ENCODE data around the gene ACOT7. TPM values are rescaled to one million over a fixed set of nuclear protein-coding genes. Genes with fewer than 3 reads are reported as not detected.
"Not testable (repeated sequence)": the region's sequence is repeated elsewhere in the genome, so short reads cannot be mapped to it uniquely, and the experiment has no call there.

The ACOT7 gene
- total RNA-seq, 2 experiments from 2014 or later = 101 TPM

DNA sequence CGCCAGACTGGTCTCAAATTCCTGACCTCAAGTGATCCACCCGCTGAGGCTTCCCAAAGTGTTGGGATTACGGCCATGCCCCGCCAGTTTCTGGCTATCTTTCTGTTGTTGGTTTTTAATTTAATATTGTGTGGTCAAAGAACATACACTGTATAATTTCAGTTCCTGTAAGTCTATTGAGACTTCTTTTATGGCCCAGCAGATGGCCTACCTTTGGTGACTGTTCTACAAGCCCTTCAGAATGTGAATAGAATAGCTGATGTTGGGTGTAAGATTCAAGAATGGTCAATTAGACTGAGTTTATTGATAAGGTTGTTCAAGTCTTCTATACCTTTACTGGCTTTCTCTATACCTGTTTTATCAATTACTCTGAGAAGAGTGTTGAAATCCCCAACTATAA is 15.5 kb upstream of the ACOT7 start:
- peaks cover 5% of the 10 kb centered on the region for H3K4me1 Mint-ChIP-seq
- H3K4me3 Mint-ChIP-seq = no peak overlapping the region
- DNase-seq = no peak
- H3K27me3 Mint-ChIP-seq = peaks cover 30% of the 10 kb centered on the region
- ChIA-PET CTCF (interaction anchor here (0.7 kb wide), 2 partner anchors 84 to 342 kb away, joined by 3 read pairs; no protein-coding TSS in a partner anchor), POLR2A (no interaction called here)
- no peaks in the 10 kb centered on the region for H3K36me3 Mint-ChIP-seq (ENCODE audit: low read depth)
- H3K9me3 Mint-ChIP-seq = no peaks in the 10 kb centered on the region
- no peak overlapping the region for H3K27ac Mint-ChIP-seq

DNA sequence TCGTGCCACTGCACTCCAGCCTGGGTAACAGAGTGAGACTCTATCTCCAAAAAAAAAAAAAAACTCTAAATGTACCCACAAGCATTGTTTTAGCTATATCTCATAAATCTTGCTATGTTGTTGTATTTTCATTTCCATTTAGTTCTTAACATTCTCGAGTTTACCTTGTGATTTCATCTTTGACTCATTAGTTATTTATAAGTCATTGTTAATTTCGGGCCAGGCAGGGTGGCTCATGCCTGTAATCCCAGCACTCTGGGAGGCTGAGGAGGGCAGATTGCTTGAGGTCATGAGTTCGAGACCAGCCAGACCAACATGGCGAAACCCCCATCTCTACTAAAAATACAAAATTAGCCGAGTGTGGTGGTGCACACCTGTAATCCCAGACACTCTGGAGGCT is 14.5 kb upstream of the ACOT7 start:
- Mint-ChIP-seq H3K36me3 (ENCODE audit: low read depth) (no peaks in the 10 kb centered on the region), H3K4me1 (peaks cover 6% of the 10 kb centered on the region), H3K27ac (no peak overlapping the region), H3K9me3 (no peaks in the 10 kb centered on the region), H3K4me3 (no peak overlapping the region), H3K27me3 (peaks cover 25% of the 10 kb centered on the region)
- ChIA-PET POLR2A (interaction anchor here (0.6 kb wide), 1 partner anchor 170 kb away, joined by 3 read pairs; no protein-coding TSS in a partner anchor), CTCF (interaction anchor here (0.6 to 1.8 kb wide), 3 partner anchors 14 to 203 kb away, joined by 3 to 4 read pairs (median 4); partner anchors contain the start of gene ACOT7)
- no peak for DNase-seq

DNA sequence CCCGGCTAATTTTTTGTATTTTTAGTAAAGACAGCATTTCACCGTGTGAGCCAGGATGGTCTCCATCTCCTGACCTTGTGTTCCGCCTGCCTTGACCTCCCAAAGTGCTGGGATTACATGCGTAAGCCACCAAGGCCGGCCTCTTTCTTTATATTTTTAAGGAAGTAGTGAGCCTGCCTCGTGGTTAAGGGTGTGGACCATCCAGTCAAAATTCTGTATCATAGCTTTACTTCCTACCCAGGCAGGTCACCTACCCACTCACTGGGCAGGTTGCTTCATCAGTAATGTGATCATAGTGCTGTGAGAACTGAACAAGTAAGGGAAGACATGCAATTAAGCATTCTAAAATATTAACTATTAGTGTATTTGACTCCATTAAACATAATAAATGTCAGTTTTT is 8.1 kb upstream of the ACOT7 start:
- Mint-ChIP-seq H3K4me1 (peaks cover 15% of the 10 kb centered on the region), H3K4me3 (no peak overlapping the region), H3K27me3 (peaks cover 10% of the 10 kb centered on the region), H3K27ac (no peak overlapping the region), H3K9me3 (no peaks in the 10 kb centered on the region), H3K36me3 (ENCODE audit: low read depth) (no peaks in the 10 kb centered on the region)
- ChIA-PET POLR2A (no interaction called here), CTCF (interaction anchor here (1.0 kb wide), 1 partner anchor 22 kb away, joined by 3 read pairs; no protein-coding TSS in a partner anchor)
- no peak for DNase-seq

DNA sequence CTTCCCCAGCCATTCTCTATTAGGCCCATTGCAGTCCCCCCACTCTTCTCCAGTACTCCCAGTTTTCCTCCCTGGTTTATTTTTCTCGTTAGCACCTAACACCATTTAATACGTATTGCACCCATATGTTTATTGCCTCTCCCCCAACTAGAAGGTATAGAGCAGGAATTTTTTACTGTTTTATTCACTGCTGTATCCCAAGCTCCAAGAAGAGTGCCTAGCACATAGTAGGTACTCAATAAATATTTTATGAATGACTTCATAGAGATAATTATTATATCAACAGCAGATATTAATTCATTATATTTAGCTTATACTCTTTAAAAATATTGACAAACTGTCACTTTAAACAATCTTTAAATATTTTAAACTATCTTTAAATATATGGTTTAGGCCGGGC is 5.7 kb upstream of the ACOT7 start:
- Mint-ChIP-seq H3K4me3 (no peak overlapping the region), H3K9me3 (no peaks in the 10 kb centered on the region), H3K4me1 (peaks cover 21% of the 10 kb centered on the region), H3K27me3 (peaks cover 7% of the 10 kb centered on the region), H3K27ac (no peak overlapping the region), H3K36me3 (ENCODE audit: low read depth) (peaks cover 4% of the 10 kb centered on the region)
- POLR2A ChIA-PET = no interaction called here
- CTCF ChIA-PET = interaction anchor here (1.0 to 2.1 kb wide), 4 partner anchors 16 to 153 kb away, joined by 4 to 6 read pairs (median 4); no protein-coding TSS in a partner anchor
- DNase-seq = no peak

DNA sequence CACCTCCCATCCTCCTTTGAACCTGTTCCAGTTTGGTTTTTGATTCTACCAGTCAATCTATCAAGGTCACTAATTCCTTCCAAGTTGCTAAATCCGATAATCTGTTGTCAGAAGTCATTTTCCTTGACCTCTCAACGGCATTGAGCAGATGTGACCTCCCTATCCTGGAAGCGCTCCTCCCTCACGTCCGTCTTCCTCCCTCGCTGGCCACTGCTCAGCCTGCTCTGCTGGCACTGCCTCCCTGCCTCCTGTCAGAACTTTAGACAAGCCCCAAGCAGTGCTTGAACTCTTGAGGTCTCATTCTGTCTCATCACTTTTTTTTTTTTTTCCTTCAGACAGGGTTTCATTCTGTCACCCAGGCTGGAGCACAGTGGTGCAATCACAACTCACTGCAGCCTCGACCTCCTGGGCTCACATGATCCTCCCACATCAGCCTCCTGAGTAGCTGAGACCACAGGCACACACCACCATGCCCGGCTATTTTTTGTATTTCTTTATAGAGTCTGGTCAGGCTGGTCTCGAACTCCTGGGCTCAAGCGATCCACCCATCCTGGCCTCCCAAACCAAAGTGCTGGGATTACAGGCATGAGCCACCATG is 4.4 kb upstream of the ACOT7 start:
- POLR2A ChIA-PET = no interaction called here
- no peak for DNase-seq
- peaks cover 24% of the 10 kb centered on the region for H3K4me1 Mint-ChIP-seq
- peaks cover 6% of the 10 kb centered on the region for H3K27me3 Mint-ChIP-seq
- H3K4me3 Mint-ChIP-seq = no peak overlapping the region
- H3K36me3 Mint-ChIP-seq (ENCODE audit: low read depth) = peaks cover 5% of the 10 kb centered on the region
- H3K27ac Mint-ChIP-seq = no peak overlapping the region
- CTCF ChIA-PET = interaction anchor here (1.0 to 1.3 kb wide), 2 partner anchors 37 to 151 kb away, joined by 3 to 6 read pairs; no protein-coding TSS in a partner anchor
- H3K9me3 Mint-ChIP-seq = no peaks in the 10 kb centered on the region

DNA sequence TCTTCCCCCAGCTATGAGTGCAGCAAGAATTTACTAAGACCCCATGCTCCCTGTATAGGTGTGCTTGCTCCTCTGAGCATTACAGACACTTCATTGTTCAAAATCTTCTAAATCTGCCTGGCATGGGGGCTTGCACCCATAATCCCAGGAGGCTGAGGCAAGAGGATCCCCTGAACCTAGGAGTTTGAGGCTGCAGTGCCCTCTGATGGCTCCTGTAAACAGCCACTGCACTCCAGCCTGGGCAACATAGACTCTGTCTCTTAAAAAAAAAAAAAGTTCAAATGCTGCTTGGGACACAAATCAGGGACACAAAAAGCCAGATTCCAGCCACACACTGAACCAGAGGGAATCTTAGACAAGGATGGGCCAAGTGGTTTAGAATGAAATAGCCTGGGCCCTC is 3.4 kb upstream of the ACOT7 start:
- Mint-ChIP-seq H3K27ac (peak overlapping the region; percentile 14), H3K27me3 (peaks cover 5% of the 10 kb centered on the region), H3K9me3 (no peaks in the 10 kb centered on the region), H3K4me3 (no peak overlapping the region), H3K36me3 (ENCODE audit: low read depth) (peaks cover 6% of the 10 kb centered on the region), H3K4me1 (peaks cover 29% of the 10 kb centered on the region)
- ChIA-PET CTCF (interaction anchor here (0.5 to 1.3 kb wide), 3 partner anchors 26 to 150 kb away, joined by 3 to 6 read pairs (median 3); no protein-coding TSS in a partner anchor), POLR2A (no interaction called here)
- peak; percentile 27 for DNase-seq

DNA sequence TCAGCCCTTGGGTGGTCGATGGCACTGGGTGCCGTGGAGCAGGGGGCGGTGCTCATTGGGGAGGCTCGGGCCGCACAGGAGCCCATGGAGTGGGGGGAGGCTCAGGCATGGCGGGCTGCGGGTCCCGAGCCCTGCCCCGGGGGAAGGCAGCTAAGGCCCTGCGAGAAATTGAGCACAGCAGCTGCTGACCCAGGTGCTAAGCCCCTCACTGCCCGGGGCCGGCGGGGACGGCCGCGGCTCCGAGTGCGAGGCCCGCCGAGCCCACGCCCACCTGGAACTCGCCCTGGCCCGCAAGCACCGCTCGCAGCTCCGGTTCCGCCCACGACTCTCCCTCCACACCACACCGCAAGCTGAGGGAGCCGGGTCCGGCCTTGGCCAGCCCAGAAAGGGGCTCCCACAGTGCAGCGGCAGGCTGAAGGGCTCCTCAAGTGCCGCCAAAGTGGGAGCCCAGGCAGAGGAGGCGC is 2.2 kb upstream of the ACOT7 start:
- DNase-seq, H3K27ac Mint-ChIP-seq, POLR2A ChIA-PET, H3K9me3 Mint-ChIP-seq, H3K27me3 Mint-ChIP-seq, H3K4me3 Mint-ChIP-seq: not testable (repeated sequence)
- peaks cover 34% of the 10 kb centered on the region for H3K4me1 Mint-ChIP-seq
- CTCF ChIA-PET = interaction anchor here (0.6 to 2.2 kb wide), 3 partner anchors 28 to 149 kb away, joined by 3 to 6 read pairs (median 6); no protein-coding TSS in a partner anchor
- peaks cover 11% of the 10 kb centered on the region for H3K36me3 Mint-ChIP-seq (ENCODE audit: low read depth)

DNA sequence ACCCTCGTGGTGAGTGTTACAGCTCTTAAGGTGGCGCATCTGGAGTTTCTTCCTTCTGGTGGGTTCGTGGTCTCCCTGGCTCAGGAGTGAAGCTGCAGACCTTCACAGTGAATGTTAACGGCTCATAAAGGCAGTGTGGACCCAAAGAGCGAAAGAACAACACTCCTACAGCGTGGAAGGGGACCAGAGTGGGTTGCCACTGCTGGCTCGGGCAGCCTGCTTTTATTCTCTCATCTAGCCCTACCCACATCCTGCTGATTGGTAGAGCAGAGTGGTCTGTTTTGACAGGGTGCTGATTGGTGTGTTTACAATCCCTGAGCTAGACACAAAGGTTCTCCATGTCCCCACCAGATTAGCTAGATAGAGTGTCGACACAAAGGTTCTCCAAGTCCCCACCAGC is 1.6 kb upstream of the ACOT7 start:
- POLR2A ChIA-PET, DNase-seq: not testable (repeated sequence)
- peaks cover 12% of the 10 kb centered on the region for H3K36me3 Mint-ChIP-seq (ENCODE audit: low read depth)

DNA sequence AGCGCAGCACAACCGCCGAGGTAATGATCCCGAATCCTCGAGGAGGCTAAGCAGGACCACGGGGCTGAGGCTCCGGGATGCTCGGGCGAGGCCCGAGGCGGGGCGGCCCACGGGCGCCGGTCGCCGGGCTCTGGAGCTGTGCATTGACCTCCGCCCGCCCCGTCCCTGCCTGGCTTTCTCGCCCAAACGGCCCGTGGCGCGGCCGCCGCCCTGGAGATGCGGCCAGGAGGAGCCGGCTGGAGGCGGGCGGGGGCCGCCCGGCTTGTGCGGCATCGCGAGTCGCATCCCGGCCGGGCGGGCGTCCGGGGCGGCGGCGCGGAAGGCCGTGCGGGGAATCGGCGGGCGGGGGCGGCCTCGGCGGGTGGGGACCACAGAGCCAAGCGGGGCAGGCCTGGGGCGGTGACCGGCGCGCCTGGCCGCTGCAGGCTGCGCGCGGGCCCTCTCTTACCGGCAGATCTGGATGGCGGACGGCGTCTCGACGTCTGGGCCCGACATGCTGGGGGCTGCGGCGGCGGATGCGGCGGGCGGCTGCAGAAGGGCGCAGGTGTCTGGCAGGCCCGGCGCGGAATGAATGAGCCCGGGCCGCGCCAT is 663 bp downstream of the ACOT7 start:
- Mint-ChIP-seq H3K27ac (peak overlapping the region; percentile 93), H3K27me3 (no peaks in the 10 kb centered on the region), H3K9me3 (no peaks in the 10 kb centered on the region), H3K4me3 (peak overlapping the region; percentile 88), H3K4me1 (peaks cover 42% of the 10 kb centered on the region), H3K36me3 (ENCODE audit: low read depth) (peaks cover 15% of the 10 kb centered on the region)
- no peak for DNase-seq
- POLR2A ChIA-PET = interaction anchor here (0.6 to 2.0 kb wide), 5 partner anchors 30 to 438 kb away, joined by 3 to 6 read pairs (median 3); no protein-coding TSS in a partner anchor
- CTCF ChIA-PET = interaction anchor here (1.0 to 2.6 kb wide), 5 partner anchors 8 to 146 kb away, joined by 3 to 8 read pairs (median 4); no protein-coding TSS in a partner anchor

More for the DNA sequence above, 1.6 kb upstream of the ACOT7 start:
- CTCF ChIA-PET = interaction anchor here (0.9 to 2.2 kb wide), 5 partner anchors 26 to 149 kb away, joined by 3 to 6 read pairs (median 3); no protein-coding TSS in a partner anchor
- Mint-ChIP-seq H3K27ac (peak overlapping the region; percentile 82), H3K4me1 (peaks cover 36% of the 10 kb centered on the region), H3K4me3 (peak overlapping the region; percentile 78)
- not testable (repeated sequence) for H3K9me3 Mint-ChIP-seq, H3K27me3 Mint-ChIP-seq

DNA sequence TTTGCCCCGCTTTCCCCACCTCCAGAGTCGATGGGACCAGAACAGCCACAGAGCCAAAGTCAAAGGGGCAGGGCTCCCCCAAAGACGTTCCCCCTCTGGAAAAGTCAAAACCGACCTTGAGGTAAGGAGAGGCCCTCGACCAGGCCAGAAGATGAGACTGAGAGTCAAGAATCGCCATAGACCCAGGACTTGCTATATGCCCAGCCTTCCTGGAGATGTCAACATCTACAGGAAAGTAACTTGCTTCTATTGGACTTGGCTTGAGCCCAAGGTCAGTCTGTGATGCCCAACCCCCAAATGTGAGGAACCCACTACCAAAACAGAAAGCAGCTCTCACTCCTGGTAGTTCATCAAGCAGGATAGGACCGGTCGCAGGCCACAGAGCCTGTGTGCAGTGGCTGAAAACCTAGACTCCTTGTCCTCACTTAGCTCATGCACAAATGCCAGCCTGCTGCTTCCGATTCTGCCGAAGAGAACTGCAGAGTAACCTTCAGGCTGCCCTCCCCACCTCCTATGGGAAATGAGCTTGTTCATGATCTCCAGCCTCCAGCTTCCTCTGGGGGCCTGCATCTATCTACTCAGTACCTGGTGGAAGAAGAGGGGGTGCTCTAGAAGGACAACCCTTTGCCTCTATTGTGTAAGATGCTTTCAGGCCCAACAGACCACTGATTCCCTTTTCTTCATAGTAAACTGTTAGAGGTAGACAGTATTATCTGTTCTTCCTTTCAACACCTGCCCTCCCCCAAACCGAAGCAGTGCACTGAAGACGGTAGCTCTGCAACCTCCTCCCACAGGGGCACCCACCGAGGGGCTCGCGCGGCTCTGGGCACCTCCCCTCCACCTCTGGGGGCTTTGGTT is 1.4 kb downstream of the ACOT7 start:
- Mint-ChIP-seq H3K27ac (peak overlapping the region; percentile 88), H3K27me3 (no peaks in the 10 kb centered on the region), H3K4me3 (peak overlapping the region; percentile 88), H3K9me3 (no peaks in the 10 kb centered on the region), H3K36me3 (ENCODE audit: low read depth) (peaks cover 15% of the 10 kb centered on the region), H3K4me1 (peaks cover 44% of the 10 kb centered on the region)
- ChIA-PET POLR2A (interaction anchor here (0.6 kb wide), 1 partner anchor 24 kb away, joined by 4 read pairs; no protein-coding TSS in a partner anchor), CTCF (interaction anchor here (0.6 to 2.6 kb wide), 7 partner anchors 9 to 438 kb away, joined by 4 to 8 read pairs (median 4); no protein-coding TSS in a partner anchor)
- DNase-seq = peak; percentile 19

DNA sequence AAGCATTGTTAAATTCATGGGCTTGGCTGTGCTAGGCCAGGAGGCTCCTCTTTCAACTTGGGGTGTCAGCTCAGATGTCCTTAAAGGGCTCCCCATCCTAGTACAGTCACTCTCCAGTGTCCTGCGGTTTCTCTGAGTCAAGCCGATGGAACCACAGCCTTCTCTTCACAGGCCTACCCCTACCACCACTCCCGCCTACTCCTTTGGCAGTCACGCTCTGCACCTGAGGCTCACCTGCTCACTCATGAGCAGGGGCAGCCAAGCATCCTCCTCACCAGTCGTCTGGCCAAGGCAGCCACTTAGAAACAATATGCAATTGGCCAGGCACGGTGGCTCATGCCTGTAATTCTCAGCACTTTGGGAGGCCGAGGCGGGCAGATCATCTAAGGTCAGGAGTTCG is 3.6 kb downstream of the ACOT7 start:
- POLR2A ChIA-PET = no interaction called here
- Mint-ChIP-seq H3K9me3 (no peaks in the 10 kb centered on the region), H3K36me3 (ENCODE audit: low read depth) (peaks cover 16% of the 10 kb centered on the region), H3K4me1 (peaks cover 44% of the 10 kb centered on the region), H3K4me3 (no peak overlapping the region), H3K27ac (no peak overlapping the region), H3K27me3 (no peaks in the 10 kb centered on the region)
- CTCF ChIA-PET = interaction anchor here (0.8 to 2.0 kb wide), 3 partner anchors 48 to 143 kb away, joined by 3 to 4 read pairs (median 3); no protein-coding TSS in a partner anchor
- DNase-seq = no peak

DNA sequence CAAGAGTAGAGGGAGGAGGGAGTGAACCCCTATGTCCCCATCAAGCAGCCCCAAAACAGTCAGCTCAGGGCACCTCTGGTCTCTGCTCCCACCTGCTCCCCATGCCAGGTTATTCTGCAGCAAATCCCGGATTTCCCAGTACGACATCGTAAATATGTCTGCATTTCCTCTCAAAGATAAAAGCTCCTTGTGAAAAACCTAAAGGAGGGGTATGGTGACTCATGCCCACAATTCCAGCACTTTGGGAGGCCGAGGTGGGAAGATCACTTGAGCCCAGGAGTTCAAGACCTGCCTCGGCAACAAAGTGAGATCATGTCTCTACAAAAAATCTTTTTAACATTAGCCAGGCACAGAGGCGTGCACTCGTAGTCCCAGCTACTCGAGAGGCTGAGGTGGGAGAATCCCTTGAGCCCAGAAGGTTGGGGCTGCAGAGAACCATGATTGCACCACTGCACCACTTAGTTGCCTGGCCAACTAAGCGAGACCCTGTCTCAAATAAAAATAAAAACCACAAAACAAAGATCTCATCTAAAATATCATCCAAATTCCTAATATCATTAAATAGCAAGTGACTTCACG is 7.1 kb downstream of the ACOT7 start:
- Mint-ChIP-seq H3K36me3 (ENCODE audit: low read depth) (peaks cover 18% of the 10 kb centered on the region), H3K9me3 (peaks cover 3% of the 10 kb centered on the region), H3K27me3 (no peaks in the 10 kb centered on the region), H3K4me1 (peaks cover 23% of the 10 kb centered on the region), H3K27ac (peak overlapping the region; percentile 33), H3K4me3 (no peak overlapping the region)
- ChIA-PET CTCF (interaction anchor here (1.4 to 2.0 kb wide), 3 partner anchors 19 to 51 kb away, joined by 4 to 5 read pairs (median 4); no protein-coding TSS in a partner anchor), POLR2A (no interaction called here)
- DNase-seq = no peak
